Measurements from ENCODE around the gene SEMA6D.

DNA sequence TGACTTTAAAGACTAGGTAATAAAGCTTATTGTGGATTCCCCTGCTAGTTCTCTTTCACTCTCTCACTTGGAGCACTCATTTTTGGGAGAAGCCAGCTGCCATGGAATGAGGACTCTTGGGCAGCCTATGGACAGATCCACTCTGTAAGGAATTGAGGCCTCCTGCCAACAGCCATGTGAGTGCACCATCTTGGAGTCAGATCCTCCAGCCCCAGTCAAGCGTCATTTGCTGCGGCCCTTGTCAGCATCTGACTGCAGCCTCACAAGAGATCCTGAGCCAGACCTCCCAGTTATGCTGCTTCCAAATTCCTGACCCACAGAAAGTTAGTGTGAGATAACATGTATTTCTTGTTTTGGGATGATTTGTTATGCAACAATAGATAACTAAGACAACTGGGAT is 101.9 kb downstream of the SEMA6D start:
- TF ChIP-seq CTCF (IDR thresholded peaks at IDR 0.05) (no peak), POLR2AphosphoS5 (IDR thresholded peaks at IDR 0.05) (no peak), EP300 (IDR thresholded peaks at IDR 0.05) (no peak), POLR2A (IDR thresholded peaks at IDR 0.05) (no peak)

Measured in sigmoid colon (tissue), 4 donors.